H1 (cell line): ENCODE results near the gene LRRC32. TPM values are rescaled to one million over a fixed set of nuclear protein-coding genes. Genes with fewer than 3 reads are reported as not detected.

Source experiments
- CTCF ChIA-PET: fragments of 300-600 bp; sonication (Branson Sonifier 250); formaldehyde crosslinking; loops from one replicate; lab custom pipeline; 2021; ENCODE audit not compliant: partially characterized antibody; lab: Charles Lee
- POLR2A ChIA-PET: fragments of 300-600 bp; sonication (Branson Sonifier 250); formaldehyde crosslinking; loops from one replicate; lab custom pipeline; 2021; ENCODE audit warnings: inconsistent platforms; ENCODE audit not compliant: partially characterized antibody; lab: Charles Lee
- DNase-seq, 2 experiments: peaks; one replicate each; pipeline versions ENCODE4 v3.0.0 to v3.0.0-alpha.2; 2010 to 2022; ENCODE audit warnings: low spot score in 2 of 2, low read depth in 1 of 2, mixed read lengths in 1 of 2
- FAIRE-seq: peaks from 2 replicates; lab custom pipeline; 2011; peaks lifted over from hg19 to GRCh38; lab: Jason Lieb, UNC
- H2AFZ ChIP-seq: 2 replicates; pipeline ENCODE4 v1.8.1; 2012; ENCODE audit warnings: low read length, inconsistent platforms
- H2AK5ac ChIP-seq: 2 replicates; pipeline ENCODE4 v1.6.1; 2013; ENCODE audit warnings: low read depth, low read length
- H2BK120ac ChIP-seq: replicated peaks from 2 replicates; pipeline ENCODE3; 2013; ENCODE audit warnings: low read depth, low read length, inconsistent platforms
- H2BK12ac ChIP-seq: 2 replicates; pipeline ENCODE4 v1.6.1; 2013; ENCODE audit warnings: low read depth, low read length
- H2BK15ac ChIP-seq: 2 replicates; pipeline ENCODE4 v1.6.1; 2013; ENCODE audit warnings: low read length
- H2BK20ac ChIP-seq: 2 replicates; pipeline ENCODE4 v1.6.1; 2013; ENCODE audit warnings: low read length
- H2BK5ac ChIP-seq: 2 replicates; pipeline ENCODE4 v1.6.1; 2013; ENCODE audit warnings: low read depth, low read length
- H3K14ac ChIP-seq: 2 replicates; pipeline ENCODE4 v1.6.1; 2013; ENCODE audit warnings: inconsistent platforms; ENCODE audit not compliant: insufficient read length
- H3K18ac ChIP-seq: 2 replicates; pipeline ENCODE4 v1.6.1; 2013; ENCODE audit warnings: low read length; ENCODE audit errors: extremely low read depth
- H3K23ac ChIP-seq: 2 replicates; pipeline ENCODE4 v1.6.1; 2013; ENCODE audit warnings: inconsistent platforms; ENCODE audit not compliant: insufficient read length
- H3K23me2 ChIP-seq: 2 replicates; pipeline ENCODE4 v1.6.1; 2013; ENCODE audit warnings: low read depth, low read length
- H3K27ac ChIP-seq: 2 replicates; pipeline ENCODE4 v1.6.1; 2011; ENCODE audit warnings: low read depth, low read length, inconsistent platforms
- H3K27me3 ChIP-seq, 4 experiments: replicated peaks in 1 of 4; 1 replicate in 1 of 4; 2 replicates in 3 of 4; pipeline versions ENCODE4 v1.6.1 to v1.8.1; 2011 to 2013; ENCODE audit warnings: low read length in 3 of 4, mild to moderate bottlenecking in 3 of 4, inconsistent platforms in 2 of 4, mixed read lengths in 2 of 4, moderate library complexity in 1 of 4; ENCODE audit not compliant: control insufficient read depth in 3 of 4, insufficient read depth in 3 of 4; ENCODE audit errors: extremely low read depth in 1 of 4
- H3K36me3 ChIP-seq, 4 experiments: 2 replicates each; pipeline versions ENCODE4 v1.6.1 to v1.8.1; 2011 to 2013; ENCODE audit warnings: mild to moderate bottlenecking in 4 of 4, low read length in 3 of 4, moderate library complexity in 2 of 4, control low read depth in 1 of 4, inconsistent platforms in 1 of 4; ENCODE audit not compliant: insufficient read depth in 4 of 4, control insufficient read depth in 2 of 4
- H3K4ac ChIP-seq: replicated peaks from 2 replicates; pipeline ENCODE3; 2013; ENCODE audit warnings: low read length, low read depth, mixed read lengths, inconsistent platforms; ENCODE audit not compliant: insufficient read length
- H3K4me1 ChIP-seq, 4 experiments: replicated peaks in 1 of 4; 1 replicate in 1 of 4; 2 replicates in 3 of 4; pipeline versions ENCODE4 v1.6.1 to v1.8.1; 2011 to 2013; ENCODE audit warnings: low read length in 3 of 4, inconsistent platforms in 2 of 4, mixed read lengths in 1 of 4; ENCODE audit not compliant: insufficient read depth in 4 of 4, control insufficient read depth in 3 of 4
- H3K4me2 ChIP-seq, 2 experiments: 2 replicates each; pipeline versions ENCODE4 v1.6.1 to v1.8.1; 2011 to 2013; ENCODE audit warnings: low read depth in 2 of 2, low read length in 2 of 2, control low read depth in 1 of 2, inconsistent platforms in 1 of 2, mild to moderate bottlenecking in 1 of 2; ENCODE audit not compliant: insufficient read depth in 1 of 2
- H3K4me3 ChIP-seq, 4 experiments: fragments of 200-600, 300-600 bp in 1 of 4; sonication (generic), shearing (Covaris generic), sonication (Bioruptor Twin) in 1 of 4; 2 replicates each; pipeline versions ENCODE4 v1.5.1 to v1.8.1; 2011 to 2016; ENCODE audit warnings: low read length in 4 of 4, low read depth in 3 of 4, control low read depth in 2 of 4, inconsistent platforms in 2 of 4, mild to moderate bottlenecking in 2 of 4, mixed read lengths in 1 of 4, moderate library complexity in 1 of 4; ENCODE audit not compliant: insufficient read depth in 2 of 4; ENCODE audit errors: extremely low read depth in 1 of 4
- H3K56ac ChIP-seq: replicated peaks from 2 replicates; pipeline ENCODE3; 2013; ENCODE audit warnings: low read depth, mild to moderate bottlenecking, mixed read lengths, low read length, inconsistent platforms; ENCODE audit not compliant: insufficient read length
- H3K79me1 ChIP-seq: 2 replicates; pipeline ENCODE4 v1.6.1; 2013; ENCODE audit warnings: low read depth, low read length, control low read depth
- H3K79me2 ChIP-seq, 2 experiments: 2 replicates each; pipeline versions ENCODE4 v1.6.1 to v1.8.1; 2012 to 2013; ENCODE audit warnings: low read length in 2 of 2, mild to moderate bottlenecking in 2 of 2, inconsistent platforms in 1 of 2; ENCODE audit not compliant: insufficient read depth in 2 of 2, control insufficient read depth in 1 of 2
- H3K9ac ChIP-seq, 4 experiments: replicated peaks in 1 of 4; 1 replicate in 1 of 4; 2 replicates in 3 of 4; pipeline versions ENCODE4 v1.6.1 to v1.8.1; 2011 to 2013; ENCODE audit warnings: low read depth in 3 of 4, low read length in 3 of 4, control low read depth in 2 of 4, mild to moderate bottlenecking in 2 of 4, moderate library complexity in 2 of 4, inconsistent platforms in 1 of 4; ENCODE audit errors: extremely low read depth in 1 of 4
- H3K9me3 ChIP-seq, 2 experiments: 2 replicates each; pipeline versions ENCODE4 v1.6.1 to v1.8.1; 2012 to 2013; ENCODE audit warnings: mild to moderate bottlenecking in 2 of 2, moderate library complexity in 2 of 2, control low read depth in 1 of 2, inconsistent platforms in 1 of 2, low read depth in 1 of 2, low read length in 1 of 2, mixed read lengths in 1 of 2; ENCODE audit not compliant: insufficient read depth in 2 of 2
- H4K20me1 ChIP-seq, 2 experiments: replicated peaks in 1 of 2; 2 replicates each; pipeline versions ENCODE3 to v1.8.1; 2011 to 2013; ENCODE audit warnings: inconsistent platforms in 2 of 2, low read length in 2 of 2, mild to moderate bottlenecking in 1 of 2; ENCODE audit not compliant: insufficient read depth in 2 of 2, control insufficient read depth in 1 of 2
- H4K5ac ChIP-seq: 2 replicates; pipeline ENCODE4 v1.6.1; 2013; ENCODE audit warnings: low read length, low read depth, mixed read lengths, inconsistent platforms; ENCODE audit not compliant: insufficient read length
- H4K8ac ChIP-seq: 2 replicates; pipeline ENCODE4 v1.8.0; 2013; ENCODE audit warnings: mild to moderate bottlenecking, moderate library complexity, low read length, inconsistent platforms; ENCODE audit not compliant: insufficient read depth; ENCODE audit errors: extremely low read depth
- H4K91ac ChIP-seq: replicated peaks from 2 replicates; pipeline ENCODE3; 2013; ENCODE audit warnings: low read length, mixed read lengths, inconsistent platforms; ENCODE audit not compliant: insufficient read length
- BCL11A ChIP-seq, 2 experiments: IDR thresholded peaks; one replicate each; pipeline ENCODE4 v1.6.1; 2011; ENCODE audit warnings: low read depth in 2 of 2, low read length in 2 of 2, mild to moderate bottlenecking in 2 of 2
- CHD1 ChIP-seq: IDR thresholded peaks from 2 replicates; pipeline ENCODE4 v1.6.1; 2012; ENCODE audit warnings: low read depth, low read length, improper control_type of control experiment
- EZH2 ChIP-seq: fragments of 200-600 bp; sonication (generic); IDR thresholded peaks from 2 replicates; pipeline ENCODE4 v1.7.1; 2012; ENCODE audit warnings: low read depth, mild to moderate bottlenecking, moderate library complexity, low read length, inconsistent platforms; ENCODE audit not compliant: severe bottlenecking
- KDM4A ChIP-seq: IDR thresholded peaks from one replicate; pipeline ENCODE4 v1.7.1; 2012; ENCODE audit warnings: low read depth, mild to moderate bottlenecking, moderate library complexity, low read length, inconsistent platforms; ENCODE audit not compliant: severe bottlenecking
- NRF1 ChIP-seq: IDR thresholded peaks from 2 replicates; pipeline ENCODE4 v1.6.1; 2011; ENCODE audit warnings: mild to moderate bottlenecking, low read depth, low read length, improper control_type of control experiment
- RXRA ChIP-seq: IDR thresholded peaks from 2 replicates; pipeline ENCODE4 v1.6.1; 2011; ENCODE audit warnings: low read depth, mild to moderate bottlenecking, low read length, moderate library complexity; ENCODE audit not compliant: insufficient read depth
- SAP30 ChIP-seq: fragments of 300-600 bp; sonication (generic); IDR thresholded peaks from 2 replicates; pipeline ENCODE4 v1.7.1; 2012; ENCODE audit warnings: low read length, moderate library complexity, mild to moderate bottlenecking, inconsistent platforms; ENCODE audit not compliant: insufficient read depth, insufficient replicate concordance
- SP4 ChIP-seq: IDR thresholded peaks from 2 replicates; pipeline ENCODE4 v1.6.1; 2012; ENCODE audit warnings: low read length, inconsistent platforms
- SUZ12 ChIP-seq: fragments of 200-600 bp; sonication (generic); IDR thresholded peaks from 2 replicates; pipeline ENCODE4 v1.6.1; 2012; ENCODE audit warnings: mild to moderate bottlenecking, inconsistent platforms, low read length, moderate library complexity, mixed read lengths
- TCF12 ChIP-seq: IDR thresholded peaks from 2 replicates; pipeline ENCODE4 v1.6.1; 2011; ENCODE audit warnings: low read depth, mild to moderate bottlenecking, low read length
- ZNF274 ChIP-seq: IDR thresholded peaks from 2 replicates; pipeline ENCODE4 v1.7.0; 2012; ENCODE audit warnings: low read length, borderline replicate concordance; ENCODE audit errors: extremely low read depth
- WGBS, 2 experiments: shearing (Covaris generic) in 1 of 2; methylation state at CpG; one replicate each; pipeline versions ENCODE4 v1.1.6 to v1.1.7; 2013 to 2015; ENCODE audit warnings: low lambda C conversion rate in 2 of 2, mixed read lengths in 2 of 2, inconsistent platforms in 1 of 2, low coverage in 1 of 2, missing lambda C conversion rate in 1 of 2; ENCODE audit not compliant: insufficient replicate concordance in 2 of 2, insufficient coverage in 1 of 2, insufficient read length in 1 of 2; ENCODE audit errors: extremely low coverage in 1 of 2, missing lambda C conversion rate in 1 of 2; 5-methylcytosine and 5-hydroxymethylcytosine counted together
- polyA plus RNA-seq, 7 experiments: library from polyadenylated mRNA; depleted of rRNA in 3 of 7; stranded (reverse) in 5 of 7; unstranded in 2 of 7; fragments of >200 nt in 5 of 7; fragments of 200-250 nt in 2 of 7; gene quantifications; 1 replicate in 5 of 7; 2 replicates in 1 of 7; 4 replicates in 1 of 7; pipeline versions ENCODE4 v1.2.1 to v1.2.3, GENCODE V29; 2011 to 2013; ENCODE audit warnings: missing spikeins in 2 of 7, mixed read lengths in 2 of 7
- total RNA-seq: library from RNA; stranded (reverse); fragmentation: NEBNext Ultra II Directional; extraction: Animal tissue kit (Norgen Biotek cat#: 25700); gene quantifications from 2 replicates; pipeline ENCODE4 v1.2.1, GENCODE V29; 2021

The LRRC32 gene
- total and polyA plus RNA-seq, 2 of the 8 experiments (the other 6 are each of a cell fraction or from before 2014, with no cell fraction given), result 0.99 to 1.9 TPM

GRCh38 chr11:76656571-76657081 is 13.9 kb downstream of the LRRC32 start:
- no peak overlapping the region for H3K4ac ChIP-seq
- 62% methylated on average over 5 of the region's 7 CpGs; no CpG with 5 or more reads in 1 of the 2 experiments for WGBS, 2 experiments
- H2BK12ac ChIP-seq, result 0 out of 2 replicates have a peak overlapping the region, but pooled peaks have one; percentile 39
- TF ChIP-seq BCL11A (IDR thresholded peaks at IDR 0.05; ENCODE audit: low read depth in 2 of 2, low read length in 2 of 2), result no peak
- TF ChIP-seq SUZ12, result no peak
- no peak for TF ChIP-seq TCF12
- no peak for TF ChIP-seq SP4
- no peak for TF ChIP-seq EZH2
- no peak for TF ChIP-seq CHD1
- no peak for TF ChIP-seq SAP30
- no peak for TF ChIP-seq RXRA
- no peak for TF ChIP-seq NRF1
- TF ChIP-seq KDM4A, result no peak
- no peak for TF ChIP-seq ZNF274
- TF ChIP-seq, all 59 proteins: peak for 0
- Histone ChIP-seq H3K27me3 (no peaks in the 10 kb centered on the region; a peak in 1 of 7 replicates), H3K56ac (no peak overlapping the region), H3K4me1 (peaks cover 3 to 11% (median 6%) of the 10 kb centered on the region in 4 experiments), H4K91ac (no peak overlapping the region), H2AK5ac (no peak overlapping the region), H3K79me1 (no peaks in the 10 kb centered on the region), H4K8ac (no peak overlapping the region), H2BK15ac (no peak overlapping the region), H3K27ac (no peak overlapping the region), H3K4me3 (no peak overlapping the region), H3K18ac (no peak overlapping the region), H3K23me2 (no peaks in the 10 kb centered on the region), H3K79me2 (no peaks in the 10 kb centered on the region), H3K36me3 (no peaks in the 10 kb centered on the region), H3K14ac (no peak overlapping the region), H2BK20ac (no peak overlapping the region), H3K9ac (no peak overlapping the region; a peak in 1 of 7 replicates), H2BK120ac (no peak overlapping the region), H3K9me3 (no peaks in the 10 kb centered on the region), H2AFZ (0 out of 2 replicates have a peak overlapping the region, but pooled peaks have one; percentile 3), H3K4me2 (no peak overlapping the region), H3K23ac (no peak overlapping the region), H2BK5ac (no peak overlapping the region), H4K5ac (no peak overlapping the region), H4K20me1 (no peaks in the 10 kb centered on the region)
- CTCF ChIA-PET, result interaction anchor here (0.6 to 1.6 kb wide), 8 partner anchors 8 to 262 kb away, joined by 3 to 4 read pairs (median 4); partner anchors contain the start of gene LRRC32
- POLR2A ChIA-PET, result no interaction called here
- FAIRE-seq, result no peak
- DNase-seq, result no peak
